ENCODE results near the gene WDR55.

DNA sequence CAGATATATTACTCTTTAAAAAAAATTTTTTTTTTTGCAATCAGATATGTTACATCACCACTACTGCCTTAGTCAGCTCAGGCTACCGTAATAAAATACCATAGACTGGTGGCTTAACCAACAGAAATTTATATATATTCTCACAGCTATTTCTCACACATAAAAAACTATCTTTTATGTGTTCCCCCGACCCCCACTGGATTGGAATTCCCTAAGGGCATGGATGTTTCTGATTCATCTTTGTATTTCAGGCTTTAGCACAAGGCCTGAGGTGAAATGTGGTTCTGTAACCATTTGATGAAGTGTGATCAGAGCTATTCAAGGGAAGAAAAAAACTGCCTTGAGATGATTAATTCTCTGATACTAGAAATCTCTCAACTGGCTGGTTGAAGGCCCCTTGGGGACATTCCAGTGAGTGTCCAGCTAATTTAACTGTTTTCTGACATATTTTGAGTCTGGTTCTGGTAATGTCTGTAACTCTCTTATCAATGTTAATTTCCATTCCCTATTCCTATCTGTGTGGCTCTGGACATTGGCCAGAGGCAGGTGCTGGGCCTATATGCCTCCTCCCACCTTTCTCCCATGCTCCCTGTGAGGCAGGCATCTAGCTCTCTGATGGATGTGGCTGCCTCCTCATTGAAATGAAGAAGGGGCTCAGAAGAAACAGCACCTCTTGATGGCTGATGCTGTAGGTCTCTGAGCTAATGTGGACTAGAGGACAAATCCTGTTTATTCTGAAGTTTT, 34.2 kb upstream of the WDR55 start:
- no peak for TF ChIP-seq POLR2A (IDR thresholded peaks at IDR 0.05)
- TF ChIP-seq, protein P1, sequence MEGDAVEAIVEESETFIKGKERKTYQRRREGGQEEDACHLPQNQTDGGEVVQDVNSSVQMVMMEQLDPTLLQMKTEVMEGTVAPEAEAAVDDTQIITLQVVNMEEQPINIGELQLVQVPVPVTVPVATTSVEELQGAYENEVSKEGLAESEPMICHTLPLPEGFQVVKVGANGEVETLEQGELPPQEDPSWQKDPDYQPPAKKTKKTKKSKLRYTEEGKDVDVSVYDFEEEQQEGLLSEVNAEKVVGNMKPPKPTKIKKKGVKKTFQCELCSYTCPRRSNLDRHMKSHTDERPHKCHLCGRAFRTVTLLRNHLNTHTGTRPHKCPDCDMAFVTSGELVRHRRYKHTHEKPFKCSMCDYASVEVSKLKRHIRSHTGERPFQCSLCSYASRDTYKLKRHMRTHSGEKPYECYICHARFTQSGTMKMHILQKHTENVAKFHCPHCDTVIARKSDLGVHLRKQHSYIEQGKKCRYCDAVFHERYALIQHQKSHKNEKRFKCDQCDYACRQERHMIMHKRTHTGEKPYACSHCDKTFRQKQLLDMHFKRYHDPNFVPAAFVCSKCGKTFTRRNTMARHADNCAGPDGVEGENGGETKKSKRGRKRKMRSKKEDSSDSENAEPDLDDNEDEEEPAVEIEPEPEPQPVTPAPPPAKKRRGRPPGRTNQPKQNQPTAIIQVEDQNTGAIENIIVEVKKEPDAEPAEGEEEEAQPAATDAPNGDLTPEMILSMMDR (IDR thresholded peaks at IDR 0.05), result no peak
